Stimulated activated memory B cell treated with anti-CD40 and anti-IgM and Interleukin-4, amounts not matched to agents 10 μg/mL and 1 μg/mL and 100 μg/mL, for 72 hours (primary cell): ENCODE data around the gene PDSS2.
"Not testable (repeated sequence)": the region's sequence is repeated elsewhere in the genome, so short reads cannot be mapped to it uniquely, and the experiment has no call there.

ENCODE experiments used
- ATAC-seq: fragments of 150-1000 bp; cut with Tn5 transposase; 2 replicates; pipeline ENCODE4 v1.10.0; 2021
- H3K27ac Mint-ChIP-seq: one replicate; pipeline ENCODE4 v1.8.0; 2022; ENCODE audit warnings: mild to moderate bottlenecking, mixed read lengths
- H3K27me3 Mint-ChIP-seq: one replicate; pipeline ENCODE4 v1.8.0; 2022; ENCODE audit warnings: mixed read lengths
- H3K36me3 Mint-ChIP-seq: one replicate; pipeline ENCODE4 v1.8.0; 2022; ENCODE audit warnings: mixed read lengths
- H3K4me1 Mint-ChIP-seq: one replicate; pipeline ENCODE4 v1.8.0; 2022; ENCODE audit warnings: mixed read lengths
- H3K4me3 Mint-ChIP-seq: one replicate; pipeline ENCODE4 v1.8.0; 2022; ENCODE audit warnings: mild to moderate bottlenecking, moderate library complexity, mixed read lengths
- H3K9me3 Mint-ChIP-seq: one replicate; pipeline ENCODE4 v1.8.0; 2022; ENCODE audit warnings: mixed read lengths

The PDSS2 gene

DNA sequence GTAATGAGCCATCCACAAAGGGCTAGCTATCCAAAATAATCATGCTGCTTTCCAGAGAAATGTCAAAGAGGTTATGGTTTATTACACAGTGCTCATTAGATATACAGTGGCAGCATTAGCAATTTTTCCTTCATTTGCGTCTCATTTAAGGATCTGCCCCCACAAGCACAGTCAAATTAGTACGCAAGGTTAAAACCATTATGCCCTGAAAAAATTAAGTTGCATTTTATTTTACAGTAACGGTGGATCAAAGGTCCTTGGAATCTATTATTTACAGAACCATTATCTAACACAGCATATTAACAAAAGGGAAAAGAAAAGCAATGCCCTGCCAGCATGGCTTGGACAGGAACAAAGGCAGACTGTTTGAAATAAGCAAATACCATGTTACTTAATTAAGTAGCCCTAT is 144.8 kb downstream of the PDSS2 start:
- no peak for ATAC-seq

DNA sequence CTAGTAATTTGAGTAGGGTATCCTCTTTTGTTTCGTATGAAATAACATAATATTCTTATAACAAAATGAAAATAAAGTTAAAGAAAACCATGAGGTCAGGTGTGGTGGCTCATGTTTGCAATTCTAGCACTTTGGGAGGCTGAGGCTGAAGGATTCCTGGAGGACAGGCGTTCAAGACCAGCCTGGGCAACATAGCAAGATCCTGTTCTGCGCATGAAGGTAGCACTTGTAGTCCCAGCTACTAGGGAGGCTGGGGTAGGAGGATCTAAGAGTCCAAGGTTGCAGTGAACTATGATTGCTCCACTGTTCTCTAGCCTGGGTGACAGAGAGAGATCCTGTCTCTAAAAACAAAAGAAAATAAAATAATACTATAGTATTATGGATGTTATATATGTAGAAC is 145.6 kb downstream of the PDSS2 start:
- Mint-ChIP-seq H3K4me1 (peaks cover 19% of the 10 kb centered on the region), H3K27ac (no peak overlapping the region), H3K9me3 (peaks cover 3% of the 10 kb centered on the region), H3K27me3 (no peaks in the 10 kb centered on the region), H3K36me3 (peaks cover 7% of the 10 kb centered on the region), H3K4me3 (no peak overlapping the region)
- no peak for ATAC-seq

More for the DNA sequence above, 144.8 kb downstream of the PDSS2 start:
- H3K9me3 Mint-ChIP-seq = peaks cover 3% of the 10 kb centered on the region
- no peak overlapping the region for H3K27ac Mint-ChIP-seq
- H3K4me3 Mint-ChIP-seq = no peak overlapping the region
- peaks cover 6% of the 10 kb centered on the region for H3K36me3 Mint-ChIP-seq
- H3K27me3 Mint-ChIP-seq = no peaks in the 10 kb centered on the region
- H3K4me1 Mint-ChIP-seq = peaks cover 19% of the 10 kb centered on the region

DNA sequence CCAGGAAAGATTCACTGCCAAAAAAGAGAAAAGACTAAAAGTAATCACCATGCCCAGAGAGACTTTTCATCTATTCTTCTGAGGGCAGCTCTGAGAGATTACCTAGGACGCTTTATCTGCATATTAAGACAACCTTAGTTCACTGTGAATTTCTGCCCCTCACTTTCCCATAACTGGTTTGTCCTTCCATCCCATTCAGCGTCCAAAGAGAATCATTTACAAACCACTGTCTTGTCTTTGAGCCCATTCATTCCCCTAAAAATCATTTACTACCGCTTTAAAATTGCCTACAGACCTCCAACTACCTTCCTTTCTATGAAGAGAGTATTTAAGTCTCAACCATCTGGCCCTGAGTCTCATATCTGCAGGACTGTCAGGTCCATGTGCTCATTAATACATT is 149.0 kb downstream of the PDSS2 start:
- Mint-ChIP-seq H3K36me3 (peaks cover 15% of the 10 kb centered on the region), H3K4me1 (peaks cover 9% of the 10 kb centered on the region), H3K4me3 (no peak overlapping the region), H3K27ac (no peak overlapping the region), H3K9me3 (peaks cover 3% of the 10 kb centered on the region), H3K27me3 (no peaks in the 10 kb centered on the region)
- no peak for ATAC-seq

DNA sequence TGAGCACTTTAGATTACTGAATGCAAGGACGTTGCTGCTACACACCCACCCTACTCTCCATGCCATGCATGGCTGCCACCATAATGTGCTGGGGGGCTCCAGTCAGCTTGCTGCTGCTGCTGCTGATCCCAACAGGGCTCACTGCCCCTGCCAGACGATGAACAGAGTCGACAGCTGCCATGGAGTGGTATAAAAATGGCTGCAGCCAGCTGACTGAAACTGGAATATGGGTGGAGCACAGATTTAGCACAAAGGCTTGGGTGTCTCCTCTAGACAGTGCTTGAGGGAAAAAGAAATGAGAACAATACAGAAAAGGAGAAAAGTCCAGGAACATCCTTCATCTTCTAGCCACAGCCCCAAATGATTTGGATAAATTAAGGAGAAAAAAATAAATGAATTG is 150.7 kb downstream of the PDSS2 start:
- peaks cover 15% of the 10 kb centered on the region for H3K36me3 Mint-ChIP-seq

DNA sequence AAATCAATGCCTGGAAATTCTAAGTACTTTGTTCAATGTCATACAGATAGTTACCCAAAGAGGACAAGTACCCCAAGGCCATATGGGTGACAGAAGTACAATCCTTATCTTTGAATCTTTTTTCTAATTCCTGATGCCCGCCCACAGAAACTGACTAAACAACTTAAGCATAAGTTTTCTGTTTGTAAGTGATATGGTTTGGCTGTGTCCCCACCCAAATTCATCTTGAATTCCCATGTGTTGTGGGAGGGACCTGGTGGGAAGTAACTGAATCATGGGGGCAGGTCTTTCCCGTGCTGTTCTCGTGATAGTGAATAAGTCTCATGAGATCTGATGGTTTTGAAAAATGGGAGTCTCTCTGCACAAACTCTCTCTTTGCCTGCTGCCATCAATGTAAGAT is 153.4 kb downstream of the PDSS2 start:
- H3K4me3 Mint-ChIP-seq, ATAC-seq, H3K4me1 Mint-ChIP-seq, H3K27me3 Mint-ChIP-seq, H3K27ac Mint-ChIP-seq, H3K9me3 Mint-ChIP-seq: not testable (repeated sequence)
- H3K36me3 Mint-ChIP-seq = peaks cover 15% of the 10 kb centered on the region

More for the DNA sequence above, 150.7 kb downstream of the PDSS2 start:
- Mint-ChIP-seq H3K27ac (no peak overlapping the region), H3K27me3 (no peaks in the 10 kb centered on the region), H3K4me3 (no peak overlapping the region), H3K4me1 (peaks cover 7% of the 10 kb centered on the region), H3K9me3 (peaks cover 3% of the 10 kb centered on the region)
- no peak for ATAC-seq

DNA sequence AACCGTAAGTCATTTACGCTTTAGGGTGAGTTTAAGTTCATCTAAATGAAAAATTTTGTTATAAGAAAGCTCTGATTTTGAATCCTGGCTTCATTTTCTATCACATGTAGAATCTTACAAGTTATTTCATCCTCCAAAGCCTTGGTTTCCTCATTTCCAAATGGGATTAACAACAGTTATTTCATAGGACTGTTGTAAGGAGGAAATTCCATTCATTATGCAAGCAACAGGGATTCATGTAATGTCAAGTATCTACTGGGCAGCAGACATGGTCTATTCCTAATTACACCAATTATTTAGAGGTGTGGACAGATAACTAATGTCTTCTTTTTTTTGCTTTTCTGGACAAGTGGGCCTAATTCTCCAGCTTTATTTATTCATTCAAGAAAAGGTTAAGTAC is 154.0 kb downstream of the PDSS2 start:
- no peak overlapping the region for H3K27ac Mint-ChIP-seq
- ATAC-seq = no peak
- no peaks in the 10 kb centered on the region for H3K4me1 Mint-ChIP-seq
- H3K4me3 Mint-ChIP-seq = no peak overlapping the region
- peaks cover 12% of the 10 kb centered on the region for H3K36me3 Mint-ChIP-seq
- H3K27me3 Mint-ChIP-seq = no peaks in the 10 kb centered on the region
- H3K9me3 Mint-ChIP-seq = peaks cover under 1% of the 10 kb centered on the region

DNA sequence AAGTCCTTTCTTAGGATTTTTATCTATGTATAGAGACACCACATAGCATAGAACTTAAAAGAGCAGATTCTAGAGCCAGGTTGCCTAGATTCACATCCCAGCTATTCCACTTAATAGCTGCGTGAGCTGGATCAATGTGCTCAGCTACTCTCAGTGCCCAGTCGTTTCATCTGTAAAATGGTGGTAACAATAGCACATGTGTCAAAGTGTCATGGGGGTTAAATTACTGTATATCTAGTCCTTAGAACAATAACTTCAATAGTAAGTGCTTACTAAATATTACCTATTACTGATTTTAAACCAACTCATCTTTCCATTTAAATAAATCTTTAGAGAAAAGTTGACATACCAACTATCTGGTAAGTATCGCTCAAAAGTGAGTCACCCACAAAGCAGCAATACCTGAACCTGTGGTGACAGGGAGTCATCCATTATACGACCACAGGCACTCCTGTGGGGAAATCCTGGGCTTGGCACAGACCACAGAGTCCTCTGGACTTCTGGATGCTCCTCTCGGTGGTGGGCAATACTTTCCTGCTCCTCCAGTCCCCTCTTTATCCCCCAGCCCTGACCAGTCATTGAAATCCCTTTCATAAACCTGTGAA is 154.8 kb downstream of the PDSS2 start:
- no peaks in the 10 kb centered on the region for H3K27me3 Mint-ChIP-seq
- peaks cover 9% of the 10 kb centered on the region for H3K36me3 Mint-ChIP-seq
- ATAC-seq = no peak
- no peak overlapping the region for H3K4me3 Mint-ChIP-seq
- peaks cover 7% of the 10 kb centered on the region for H3K4me1 Mint-ChIP-seq
- H3K9me3 Mint-ChIP-seq = no peaks in the 10 kb centered on the region
- no peak overlapping the region for H3K27ac Mint-ChIP-seq

GRCh38 chr6:107293350-107293749 is 166.0 kb downstream of the PDSS2 start:
- Mint-ChIP-seq H3K4me1 (peaks cover 11% of the 10 kb centered on the region), H3K27me3 (no peaks in the 10 kb centered on the region), H3K27ac (no peak overlapping the region), H3K36me3 (peaks cover 3% of the 10 kb centered on the region), H3K9me3 (no peaks in the 10 kb centered on the region), H3K4me3 (no peak overlapping the region)
- ATAC-seq = no peak

GRCh38 chr6:107292715-107293271 is 166.6 kb downstream of the PDSS2 start:
- peaks cover 14% of the 10 kb centered on the region for H3K4me1 Mint-ChIP-seq
- no peak overlapping the region for H3K27ac Mint-ChIP-seq
- ATAC-seq = no peak
- H3K36me3 Mint-ChIP-seq = peaks cover 7% of the 10 kb centered on the region
- no peak overlapping the region for H3K4me3 Mint-ChIP-seq
- no peaks in the 10 kb centered on the region for H3K9me3 Mint-ChIP-seq
- no peaks in the 10 kb centered on the region for H3K27me3 Mint-ChIP-seq

DNA sequence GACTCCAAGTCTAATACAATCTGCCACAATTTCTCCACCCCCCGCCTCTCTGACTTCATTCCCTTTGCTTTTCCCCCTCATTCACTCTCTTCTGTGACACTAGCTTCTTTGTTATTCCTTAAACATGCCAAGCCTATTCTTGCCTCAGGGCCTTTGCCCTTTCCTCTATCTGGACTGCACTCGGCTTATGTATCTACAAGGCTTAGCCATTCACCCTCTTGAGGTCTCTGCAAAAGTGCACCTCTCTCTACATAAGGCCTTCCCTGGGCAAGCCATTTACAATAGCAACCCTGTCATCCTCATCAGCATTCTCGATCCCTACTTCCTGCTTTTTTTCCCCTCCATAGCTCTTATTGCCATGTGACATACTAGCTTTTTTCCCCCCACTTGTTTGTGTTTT is 168.9 kb downstream of the PDSS2 start:
- peaks cover 7% of the 10 kb centered on the region for H3K36me3 Mint-ChIP-seq
- H3K27ac Mint-ChIP-seq = no peak overlapping the region
- ATAC-seq = no peak
- H3K4me1 Mint-ChIP-seq = peaks cover 14% of the 10 kb centered on the region
- H3K9me3 Mint-ChIP-seq = no peaks in the 10 kb centered on the region
- H3K27me3 Mint-ChIP-seq = no peaks in the 10 kb centered on the region
- no peak overlapping the region for H3K4me3 Mint-ChIP-seq

GRCh38 chr6:107289258-107289657 is 170.1 kb downstream of the PDSS2 start:
- not testable (repeated sequence) for H3K9me3 Mint-ChIP-seq, H3K27ac Mint-ChIP-seq, H3K4me3 Mint-ChIP-seq, H3K27me3 Mint-ChIP-seq, H3K36me3 Mint-ChIP-seq, ATAC-seq
- H3K4me1 Mint-ChIP-seq = peaks cover 14% of the 10 kb centered on the region

DNA sequence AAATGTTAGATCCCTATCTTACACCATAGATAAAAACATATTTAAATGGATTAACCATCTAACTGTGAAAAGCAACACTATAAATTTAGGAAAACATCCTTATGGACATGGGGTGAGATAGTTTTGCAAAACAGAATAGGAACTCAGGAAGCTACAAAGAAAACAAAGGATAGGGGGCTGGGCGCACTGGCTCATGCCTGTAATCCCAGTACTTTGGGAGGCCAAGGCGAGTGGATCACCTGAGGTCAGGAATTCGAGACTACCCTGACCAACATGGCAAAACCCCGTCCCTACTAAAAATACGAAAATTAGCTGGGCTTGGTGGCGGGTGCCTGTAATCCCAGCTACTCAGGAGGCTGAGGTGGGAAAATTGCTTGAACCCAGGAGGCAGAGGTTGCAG is 173.7 kb downstream of the PDSS2 start:
- not testable (repeated sequence) for H3K27ac Mint-ChIP-seq, H3K36me3 Mint-ChIP-seq, H3K9me3 Mint-ChIP-seq, H3K27me3 Mint-ChIP-seq, H3K4me1 Mint-ChIP-seq, H3K4me3 Mint-ChIP-seq, ATAC-seq

- ATAC-seq = no peak
- no peak overlapping the region for H3K4me3 Mint-ChIP-seq
- H3K27ac Mint-ChIP-seq = no peak overlapping the region
- H3K4me1 Mint-ChIP-seq = peaks cover 5% of the 10 kb centered on the region
- H3K27me3 Mint-ChIP-seq = no peaks in the 10 kb centered on the region
- peaks cover 7% of the 10 kb centered on the region for H3K36me3 Mint-ChIP-seq
- H3K9me3 Mint-ChIP-seq = no peaks in the 10 kb centered on the region
Measured at GRCh38 chr6:107284805-107285204, 174.6 kb downstream of the PDSS2 start.

- Mint-ChIP-seq H3K27ac (no peak overlapping the region), H3K4me3 (no peak overlapping the region), H3K4me1 (no peaks in the 10 kb centered on the region), H3K27me3 (no peaks in the 10 kb centered on the region), H3K9me3 (no peaks in the 10 kb centered on the region), H3K36me3 (no peaks in the 10 kb centered on the region)
- no peak for ATAC-seq
Measured at GRCh38 chr6:107280791-107281190, 178.6 kb downstream of the PDSS2 start.

DNA sequence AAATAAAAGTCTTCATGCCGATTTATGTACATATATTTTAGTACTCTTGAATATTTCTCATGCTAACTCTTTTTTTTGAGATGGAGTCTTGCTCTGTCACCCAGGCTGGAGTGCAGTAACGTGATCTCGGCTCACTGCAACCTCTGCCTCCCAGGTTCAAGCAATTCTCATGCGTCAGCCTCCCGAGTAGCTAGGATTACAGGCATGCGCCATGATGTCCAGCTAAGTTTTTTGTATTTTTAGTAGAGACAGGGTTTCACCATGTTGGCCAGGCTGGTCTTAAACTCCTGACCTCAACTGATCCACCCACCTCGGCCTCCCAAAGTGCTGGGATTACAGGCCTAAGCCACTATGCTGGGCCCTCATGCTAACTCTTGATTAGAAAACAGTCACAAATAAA is 179.4 kb downstream of the PDSS2 start:
- H3K4me3 Mint-ChIP-seq, ATAC-seq, H3K9me3 Mint-ChIP-seq, H3K27me3 Mint-ChIP-seq, H3K4me1 Mint-ChIP-seq, H3K36me3 Mint-ChIP-seq, H3K27ac Mint-ChIP-seq: not testable (repeated sequence)

DNA sequence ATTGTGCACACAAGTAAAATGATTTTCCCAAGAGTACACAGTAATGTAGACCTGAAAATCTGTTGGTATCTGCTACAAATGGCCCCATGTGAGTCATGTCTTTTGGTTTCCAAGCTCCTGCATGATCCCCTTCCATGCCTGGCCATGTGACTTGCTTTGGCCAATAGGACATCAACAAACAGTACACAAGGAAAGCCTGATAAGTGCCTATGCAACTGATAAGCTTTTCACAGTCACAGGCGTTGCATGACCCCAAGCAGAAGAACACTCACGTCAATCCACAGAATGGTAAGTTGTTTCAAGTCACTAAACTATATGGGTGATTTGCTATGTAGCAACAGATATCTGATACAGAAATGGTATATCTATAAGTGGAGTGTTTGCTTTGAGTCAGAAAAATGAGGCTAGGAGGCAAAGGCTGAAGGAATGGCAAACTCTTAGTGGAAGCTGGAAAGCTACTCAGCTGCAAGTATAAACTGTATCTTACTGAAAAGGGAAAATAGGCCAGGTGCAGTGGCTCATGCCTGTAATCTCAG is 184.0 kb downstream of the PDSS2 start:
- Mint-ChIP-seq H3K4me3 (no peak overlapping the region), H3K27me3 (no peaks in the 10 kb centered on the region), H3K4me1 (no peaks in the 10 kb centered on the region), H3K36me3 (peaks cover 18% of the 10 kb centered on the region), H3K27ac (no peak overlapping the region), H3K9me3 (no peaks in the 10 kb centered on the region)
- no peak for ATAC-seq
